ENCODE measurements around the gene TOP2B.

TOP2B gene

GRCh38 chr3:25687742-25688141, 23.0 kb upstream of the TOP2B start:
- no peaks in the 10 kb centered on the region for H3K36me3 ChIP-seq (ENCODE audit: control insufficient read depth, insufficient read depth, low read length)
- H3K4me1 ChIP-seq (ENCODE audit: control insufficient read depth, insufficient read depth, low read length) = no peaks in the 10 kb centered on the region
- no peak overlapping the region for H3K9ac ChIP-seq (ENCODE audit: low read length)
- no peak overlapping the region for H3K4me3 ChIP-seq (ENCODE audit: low read length)
- no peaks in the 10 kb centered on the region for H3K27me3 ChIP-seq (ENCODE audit: control insufficient read depth, insufficient read depth, low read length)
- no peak overlapping the region for H3K27ac ChIP-seq (ENCODE audit: low read depth, low read length)

GRCh38 chr3:25686766-25687165, 22.1 kb upstream of the TOP2B start:
- Histone ChIP-seq H3K27ac (ENCODE audit: low read depth, low read length) (no peak overlapping the region), H3K4me1 (ENCODE audit: control insufficient read depth, insufficient read depth, low read length) (no peaks in the 10 kb centered on the region), H3K4me3 (ENCODE audit: low read length) (no peak overlapping the region), H3K36me3 (ENCODE audit: control insufficient read depth, insufficient read depth, low read length) (no peaks in the 10 kb centered on the region), H3K27me3 (ENCODE audit: control insufficient read depth, insufficient read depth, low read length) (no peaks in the 10 kb centered on the region), H3K9ac (ENCODE audit: low read length) (no peak overlapping the region)

- Histone ChIP-seq H3K4me1 (ENCODE audit: control insufficient read depth, insufficient read depth, low read length) (no peaks in the 10 kb centered on the region), H3K4me3 (ENCODE audit: low read length) (no peak overlapping the region), H3K36me3 (ENCODE audit: control insufficient read depth, insufficient read depth, low read length) (no peaks in the 10 kb centered on the region), H3K9ac (ENCODE audit: low read length) (no peak overlapping the region), H3K27ac (ENCODE audit: low read depth, low read length) (no peak overlapping the region), H3K27me3 (ENCODE audit: control insufficient read depth, insufficient read depth, low read length) (no peaks in the 10 kb centered on the region)
Measured at GRCh38 chr3:25683882-25684281, 19.2 kb upstream of the TOP2B start.

GRCh38 chr3:25683410-25683809, 18.7 kb upstream of the TOP2B start:
- Histone ChIP-seq H3K27me3 (ENCODE audit: control insufficient read depth, insufficient read depth, low read length) (no peaks in the 10 kb centered on the region), H3K27ac (ENCODE audit: low read depth, low read length) (no peak overlapping the region), H3K4me3 (ENCODE audit: low read length) (no peak overlapping the region), H3K4me1 (ENCODE audit: control insufficient read depth, insufficient read depth, low read length) (no peaks in the 10 kb centered on the region), H3K36me3 (ENCODE audit: control insufficient read depth, insufficient read depth, low read length) (no peaks in the 10 kb centered on the region), H3K9ac (ENCODE audit: low read length) (no peak overlapping the region)

- Histone ChIP-seq H3K36me3 (ENCODE audit: control insufficient read depth, insufficient read depth, low read length) (no peaks in the 10 kb centered on the region), H3K4me3 (ENCODE audit: low read length) (no peak overlapping the region), H3K9ac (ENCODE audit: low read length) (no peak overlapping the region), H3K27me3 (ENCODE audit: control insufficient read depth, insufficient read depth, low read length) (no peaks in the 10 kb centered on the region), H3K27ac (ENCODE audit: low read depth, low read length) (no peak overlapping the region), H3K4me1 (ENCODE audit: control insufficient read depth, insufficient read depth, low read length) (no peaks in the 10 kb centered on the region)
Measured at GRCh38 chr3:25679642-25680302, 15.1 kb upstream of the TOP2B start.

- no peak overlapping the region for H3K9ac ChIP-seq (ENCODE audit: low read length)
Measured at GRCh38 chr3:25679166-25679565, 14.5 kb upstream of the TOP2B start.

GRCh38 chr3:25678581-25678980, 13.9 kb upstream of the TOP2B start:
- Histone ChIP-seq H3K4me3 (ENCODE audit: low read length) (no peak overlapping the region), H3K36me3 (ENCODE audit: control insufficient read depth, insufficient read depth, low read length) (no peaks in the 10 kb centered on the region), H3K9ac (ENCODE audit: low read length) (no peak overlapping the region), H3K4me1 (ENCODE audit: control insufficient read depth, insufficient read depth, low read length) (no peaks in the 10 kb centered on the region), H3K27me3 (ENCODE audit: control insufficient read depth, insufficient read depth, low read length) (no peaks in the 10 kb centered on the region), H3K27ac (ENCODE audit: low read depth, low read length) (no peak overlapping the region)

More at GRCh38 chr3:25679166-25679565, 14.5 kb upstream of the TOP2B start:
- Histone ChIP-seq H3K4me3 (ENCODE audit: low read length) (no peak overlapping the region), H3K27ac (ENCODE audit: low read depth, low read length) (no peak overlapping the region), H3K36me3 (ENCODE audit: control insufficient read depth, insufficient read depth, low read length) (no peaks in the 10 kb centered on the region), H3K4me1 (ENCODE audit: control insufficient read depth, insufficient read depth, low read length) (no peaks in the 10 kb centered on the region), H3K27me3 (ENCODE audit: control insufficient read depth, insufficient read depth, low read length) (no peaks in the 10 kb centered on the region)

- Histone ChIP-seq H3K27ac (ENCODE audit: low read depth, low read length) (no peak overlapping the region), H3K4me3 (ENCODE audit: low read length) (no peak overlapping the region), H3K36me3 (ENCODE audit: control insufficient read depth, insufficient read depth, low read length) (no peaks in the 10 kb centered on the region), H3K9ac (ENCODE audit: low read length) (no peak overlapping the region), H3K4me1 (ENCODE audit: control insufficient read depth, insufficient read depth, low read length) (no peaks in the 10 kb centered on the region), H3K27me3 (ENCODE audit: control insufficient read depth, insufficient read depth, low read length) (no peaks in the 10 kb centered on the region)
Measured at GRCh38 chr3:25677121-25677520, 12.4 kb upstream of the TOP2B start.

GRCh38 chr3:25674670-25675069, 10.0 kb upstream of the TOP2B start:
- no peaks in the 10 kb centered on the region for H3K36me3 ChIP-seq (ENCODE audit: control insufficient read depth, insufficient read depth, low read length)
- no peak overlapping the region for H3K27ac ChIP-seq (ENCODE audit: low read depth, low read length)
- H3K4me3 ChIP-seq (ENCODE audit: low read length) = no peak overlapping the region

GRCh38 chr3:25673738-25674298, 9.1 kb upstream of the TOP2B start:
- no peaks in the 10 kb centered on the region for H3K4me1 ChIP-seq (ENCODE audit: control insufficient read depth, insufficient read depth, low read length)
- no peak overlapping the region for H3K4me3 ChIP-seq (ENCODE audit: low read length)
- H3K36me3 ChIP-seq (ENCODE audit: control insufficient read depth, insufficient read depth, low read length) = no peaks in the 10 kb centered on the region
- no peak overlapping the region for H3K9ac ChIP-seq (ENCODE audit: low read length)
- no peaks in the 10 kb centered on the region for H3K27me3 ChIP-seq (ENCODE audit: control insufficient read depth, insufficient read depth, low read length)
- no peak overlapping the region for H3K27ac ChIP-seq (ENCODE audit: low read depth, low read length)

More at GRCh38 chr3:25674670-25675069, 10.0 kb upstream of the TOP2B start:
- Histone ChIP-seq H3K27me3 (ENCODE audit: control insufficient read depth, insufficient read depth, low read length) (no peaks in the 10 kb centered on the region), H3K9ac (ENCODE audit: low read length) (no peak overlapping the region), H3K4me1 (ENCODE audit: control insufficient read depth, insufficient read depth, low read length) (no peaks in the 10 kb centered on the region)

- Histone ChIP-seq H3K4me3 (ENCODE audit: low read length) (peak overlapping the region; percentile 92), H3K27me3 (ENCODE audit: control insufficient read depth, insufficient read depth, low read length) (no peaks in the 10 kb centered on the region), H3K9ac (ENCODE audit: low read length) (peak overlapping the region; percentile 58), H3K4me1 (ENCODE audit: control insufficient read depth, insufficient read depth, low read length) (peaks cover 9% of the 10 kb centered on the region), H3K27ac (ENCODE audit: low read depth, low read length) (peak overlapping the region; percentile 96), H3K36me3 (ENCODE audit: control insufficient read depth, insufficient read depth, low read length) (no peaks in the 10 kb centered on the region)
Measured at GRCh38 chr3:25665315-25666280, 891 bp upstream of the TOP2B start.

All from rectal smooth muscle tissue (tissue), 1 donor.